B cell (primary cell): ENCODE measurements around the gene KCNIP2. TPM values are rescaled to one million over a fixed set of nuclear protein-coding genes. Genes with fewer than 3 reads are reported as not detected.

Experiments
- ATAC-seq: fragments of 200-7000 bp; cut with Tn5 transposase; one replicate; pipeline ENCODE4 v1.10.0; 2021; ENCODE audit warnings: low read depth, mild to moderate bottlenecking, moderate number of reproducible peaks, moderate library complexity
- CTCF ChIA-PET: fragments of 350-600 bp; sonication (Branson Sonifier 250); formaldehyde crosslinking; loops from one replicate; lab custom pipeline; 2021; ENCODE audit warnings: antibody characterized with exemption, inconsistent platforms; lab: Charles Lee
- POLR2A ChIA-PET: fragments of 350-600 bp; sonication (Branson Sonifier 250); formaldehyde crosslinking; loops from one replicate; lab custom pipeline; 2021; ENCODE audit warnings: antibody characterized with exemption; lab: Charles Lee
- DNase-seq: peaks from one replicate; pipeline ENCODE4 v3.0.0; 2013
- H2AFZ ChIP-seq: 2 replicates; pipeline ENCODE4 v1.6.1; 2012; ENCODE audit warnings: mild to moderate bottlenecking, low read depth, low read length; ENCODE audit not compliant: insufficient read depth, poor library complexity, severe bottlenecking
- H3K27ac ChIP-seq, 2 donors: 1 replicate in 1 of 2; 2 replicates in 1 of 2; pipeline ENCODE4 v1.5.1; 2012 to 2013; ENCODE audit warnings: low read length in 2 of 2, mild to moderate bottlenecking in 2 of 2, moderate library complexity in 1 of 2
- H3K27me3 ChIP-seq, 4 experiments: fragments of 200-600 bp in 1 of 4; sonication (generic) in 1 of 4; replicated peaks in 1 of 4; 1 replicate in 2 of 4; 2 replicates in 2 of 4; pipeline versions ENCODE4 v1.6.1 to v1.7.0; 2013 to 2016; ENCODE audit warnings: low read length in 3 of 4, mild to moderate bottlenecking in 2 of 4, mixed read lengths in 1 of 4, moderate library complexity in 1 of 4; ENCODE audit not compliant: insufficient read depth in 4 of 4, control insufficient read depth in 3 of 4; ENCODE audit errors: control extremely low read depth in 1 of 4
- H3K36me3 ChIP-seq, 2 experiments: replicated peaks in 1 of 2; 1 replicate in 1 of 2; 2 replicates in 1 of 2; pipeline versions ENCODE4 v1.6.1 to v1.7.1; 2013; ENCODE audit warnings: low read length in 1 of 2; ENCODE audit not compliant: insufficient read depth in 2 of 2, control insufficient read depth in 1 of 2; ENCODE audit errors: control extremely low read depth in 1 of 2, extremely low read depth in 1 of 2
- H3K4me1 ChIP-seq, 2 donors: fragments of 200-600 bp in 1 of 2; sonication (generic) in 1 of 2; 1 replicate in 1 of 2; 2 replicates in 1 of 2; pipeline versions ENCODE4 v1.5.1 to v1.6.1; 2013 to 2017; ENCODE audit warnings: low read length in 2 of 2; ENCODE audit not compliant: control insufficient read depth in 2 of 2, insufficient read depth in 2 of 2
- H3K4me2 ChIP-seq: replicated peaks from 2 replicates; pipeline ENCODE3; 2012; ENCODE audit warnings: mild to moderate bottlenecking, low read depth, low read length; ENCODE audit not compliant: poor library complexity, severe bottlenecking
- H3K4me3 ChIP-seq, 5 experiments: fragments of 200-600 bp in 1 of 5; sonication (generic) in 1 of 5; 1 replicate in 3 of 5; 2 replicates in 2 of 5; pipeline versions ENCODE4 v1.5.1 to v1.7.0; 2011 to 2016; ENCODE audit warnings: low read length in 4 of 5, mild to moderate bottlenecking in 4 of 5, low read depth in 2 of 5, control low read depth in 1 of 5, moderate library complexity in 1 of 5; ENCODE audit not compliant: insufficient read depth in 1 of 5; ENCODE audit errors: control extremely low read depth in 1 of 5, extremely low read depth in 1 of 5
- H3K79me2 ChIP-seq: fragments of 200-600 bp; sonication (generic); one replicate; pipeline ENCODE4 v1.6.0; 2016; ENCODE audit warnings: low read length; ENCODE audit not compliant: control insufficient read depth, insufficient read depth
- H3K9ac ChIP-seq: fragments of 200-600 bp; sonication (generic); 2 replicates; pipeline ENCODE4 v1.6.1; 2017; ENCODE audit warnings: mild to moderate bottlenecking, low read length, moderate library complexity
- H3K9me3 ChIP-seq, 3 donors: one replicate each; pipeline versions ENCODE4 v1.6.1 to v1.7.1; 2013; ENCODE audit warnings: low read length in 2 of 3; ENCODE audit not compliant: control insufficient read depth in 2 of 3, insufficient read depth in 1 of 3; ENCODE audit errors: control extremely low read depth in 1 of 3
- H4K20me1 ChIP-seq: 2 replicates; pipeline ENCODE4 v1.6.0; 2012; ENCODE audit warnings: mild to moderate bottlenecking, low read length; ENCODE audit not compliant: insufficient read depth, control insufficient read depth, poor library complexity, severe bottlenecking
- H3K27ac Mint-ChIP-seq: one replicate; pipeline ENCODE4 v1.8.0; 2021; ENCODE audit warnings: mixed read lengths
- H3K27me3 Mint-ChIP-seq: one replicate; pipeline ENCODE4 v1.8.0; 2021; ENCODE audit warnings: mixed read lengths
- H3K4me1 Mint-ChIP-seq: one replicate; pipeline ENCODE4 v1.8.0; 2021; ENCODE audit warnings: mixed read lengths
- H3K4me3 Mint-ChIP-seq: one replicate; pipeline ENCODE4 v1.8.0; 2021; ENCODE audit warnings: mixed read lengths
- H3K9me3 Mint-ChIP-seq: one replicate; pipeline ENCODE4 v1.8.0; 2022; ENCODE audit warnings: mixed read lengths; ENCODE audit not compliant: insufficient read depth
- EZH2 ChIP-seq: IDR thresholded peaks from 2 replicates; pipeline ENCODE4 v1.6.1; 2012; ENCODE audit warnings: borderline replicate concordance, low read depth, mild to moderate bottlenecking, moderate library complexity, low read length; ENCODE audit not compliant: insufficient read depth, poor library complexity, severe bottlenecking
- WGBS: methylation state at CpG from one replicate; pipeline ENCODE4 v1.1.5; 2013; ENCODE audit warnings: missing lambda C conversion rate; ENCODE audit not compliant: insufficient coverage; 5-methylcytosine and 5-hydroxymethylcytosine counted together
- intact Hi-C: fragments of 100-400 bp; cut with micrococcal nuclease; formaldehyde crosslinking; loops from one replicate; pipeline ENCODE4 v1.10.0; 2022
- polyA plus RNA-seq: library from polyadenylated mRNA; depleted of rRNA; stranded (reverse); fragments of >200 nt; gene quantifications from 2 replicates; pipeline ENCODE4 v1.2.3, GENCODE V29; 2012
- total RNA-seq, 2 donors: library from RNA; stranded (reverse); fragments of 120-200 nt in 1 of 2; gene quantifications; 1 replicate in 1 of 2; 2 replicates in 1 of 2; pipeline versions ENCODE4 v1.2.3 to v1.2.4, GENCODE V29; 2013 to 2022
- TF ChIP-seq, protein P1 (sequence below): fragments of 200-600 bp; IDR thresholded peaks from one replicate; pipeline ENCODE4 v1.8.0; 2022; ENCODE audit warnings: antibody characterized with exemption, mild to moderate bottlenecking

KCNIP2 gene
- total and polyA plus RNA-seq, 2 donors (not counting 1 experiment from before 2014, with no cell fraction given): 3.5 to 34.7 TPM

- Histone ChIP-seq H3K79me2 (peaks cover 24% of the 10 kb centered on the region), H3K4me3 (peak within 1 kb of the TSS; percentile 18 to 73 (median 67)), H3K9me3 (peaks cover 0 to 10% (median 0%) of the 10 kb centered on the region in 3 donors), H4K20me1 (peaks cover 64% of the 10 kb centered on the region), H3K27ac (peak within 1 kb of the TSS; percentile 8 to 69), H3K36me3 (peaks cover 0 to 36% of the 10 kb centered on the region in 2 experiments), H3K9ac (peak within 1 kb of the TSS; percentile 71), H3K4me1 (peaks cover 32 to 57% of the 10 kb centered on the region in 2 donors), H2AFZ (peak within 1 kb of the TSS; percentile 86), H3K27me3 (peaks cover 0 to 16% (median 7%) of the 10 kb centered on the region in 4 experiments), H3K4me2 (peak within 1 kb of the TSS; percentile 95)
- ChIA-PET CTCF (interaction anchor here (0.6 to 5.0 kb wide), 16 partner anchors 10 to 696 kb away, joined by 3 to 48 read pairs (median 4); partner anchors contain the start of gene OGA), POLR2A (interaction anchor here (0.6 to 2.4 kb wide), 4 partner anchors 9 to 368 kb away, joined by 3 to 9 read pairs (median 6); partner anchors contain the start of gene OGA)
- Mint-ChIP-seq H3K27me3 (peaks cover 6% of the 10 kb centered on the region), H3K4me1 (peaks cover 55% of the 10 kb centered on the region), H3K9me3 (no peaks in the 10 kb centered on the region), H3K27ac (peak within 1 kb of the TSS; percentile 90), H3K4me3 (peak within 1 kb of the TSS; percentile 99)
- intact Hi-C loops: loop anchor here (1.0 to 5.0 kb wide), 3 partner anchors 35 to 282 kb away; partner anchors contain the start of genes DPCD, HPS6, OGA and POLL
- WGBS: under 1% methylated on average over 43 of the region's 57 CpGs
- TF ChIP-seq EZH2: no peak
- TF ChIP-seq, protein P1, sequence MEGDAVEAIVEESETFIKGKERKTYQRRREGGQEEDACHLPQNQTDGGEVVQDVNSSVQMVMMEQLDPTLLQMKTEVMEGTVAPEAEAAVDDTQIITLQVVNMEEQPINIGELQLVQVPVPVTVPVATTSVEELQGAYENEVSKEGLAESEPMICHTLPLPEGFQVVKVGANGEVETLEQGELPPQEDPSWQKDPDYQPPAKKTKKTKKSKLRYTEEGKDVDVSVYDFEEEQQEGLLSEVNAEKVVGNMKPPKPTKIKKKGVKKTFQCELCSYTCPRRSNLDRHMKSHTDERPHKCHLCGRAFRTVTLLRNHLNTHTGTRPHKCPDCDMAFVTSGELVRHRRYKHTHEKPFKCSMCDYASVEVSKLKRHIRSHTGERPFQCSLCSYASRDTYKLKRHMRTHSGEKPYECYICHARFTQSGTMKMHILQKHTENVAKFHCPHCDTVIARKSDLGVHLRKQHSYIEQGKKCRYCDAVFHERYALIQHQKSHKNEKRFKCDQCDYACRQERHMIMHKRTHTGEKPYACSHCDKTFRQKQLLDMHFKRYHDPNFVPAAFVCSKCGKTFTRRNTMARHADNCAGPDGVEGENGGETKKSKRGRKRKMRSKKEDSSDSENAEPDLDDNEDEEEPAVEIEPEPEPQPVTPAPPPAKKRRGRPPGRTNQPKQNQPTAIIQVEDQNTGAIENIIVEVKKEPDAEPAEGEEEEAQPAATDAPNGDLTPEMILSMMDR: no peak
- peak; percentile 78 for DNase-seq
- ATAC-seq: peak; percentile 66
These were observed 60.5 kb downstream of the KCNIP2 start, which contains the start of gene NPM3 for GRCh38 chr10:101782811-101783735. Gene NPM3 (minus strand): TSS chr10:101783446. CDS start chr10:101783390, 56 bp downstream.
